ENCODE measurements around the gene ABCG1. TPM values are rescaled to one million over a fixed set of nuclear protein-coding genes. Genes with fewer than 3 reads are reported as not detected.

ABCG1 gene
- total RNA-seq, 1 donor from 2014 or later: 7.3 TPM

DNA sequence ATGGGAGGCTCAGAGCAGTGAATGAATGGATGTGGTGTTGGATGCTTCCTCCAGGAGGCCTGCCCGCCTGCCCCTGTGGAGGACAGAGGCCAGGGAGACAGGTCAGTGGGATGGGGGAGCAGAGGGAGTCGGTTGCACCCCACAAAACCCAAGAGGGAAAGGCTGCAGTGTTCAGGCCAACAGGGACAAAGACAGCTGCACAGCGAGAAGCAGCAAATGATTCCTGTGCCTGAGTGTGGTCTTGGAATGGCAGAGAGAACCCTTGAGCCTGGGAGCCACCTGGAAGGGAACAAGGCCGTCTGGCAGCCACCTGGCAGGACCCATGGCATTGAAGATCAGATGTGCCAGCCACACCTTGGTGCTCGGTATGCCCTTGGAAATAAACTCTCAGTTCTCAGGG, 88.2 kb downstream of the ABCG1 start:
- ATAC-seq (ENCODE audit: poor library complexity): no peak
- intact Hi-C loops (cut with DNase I): no loop called here
- DNase-seq: no peak

DNA sequence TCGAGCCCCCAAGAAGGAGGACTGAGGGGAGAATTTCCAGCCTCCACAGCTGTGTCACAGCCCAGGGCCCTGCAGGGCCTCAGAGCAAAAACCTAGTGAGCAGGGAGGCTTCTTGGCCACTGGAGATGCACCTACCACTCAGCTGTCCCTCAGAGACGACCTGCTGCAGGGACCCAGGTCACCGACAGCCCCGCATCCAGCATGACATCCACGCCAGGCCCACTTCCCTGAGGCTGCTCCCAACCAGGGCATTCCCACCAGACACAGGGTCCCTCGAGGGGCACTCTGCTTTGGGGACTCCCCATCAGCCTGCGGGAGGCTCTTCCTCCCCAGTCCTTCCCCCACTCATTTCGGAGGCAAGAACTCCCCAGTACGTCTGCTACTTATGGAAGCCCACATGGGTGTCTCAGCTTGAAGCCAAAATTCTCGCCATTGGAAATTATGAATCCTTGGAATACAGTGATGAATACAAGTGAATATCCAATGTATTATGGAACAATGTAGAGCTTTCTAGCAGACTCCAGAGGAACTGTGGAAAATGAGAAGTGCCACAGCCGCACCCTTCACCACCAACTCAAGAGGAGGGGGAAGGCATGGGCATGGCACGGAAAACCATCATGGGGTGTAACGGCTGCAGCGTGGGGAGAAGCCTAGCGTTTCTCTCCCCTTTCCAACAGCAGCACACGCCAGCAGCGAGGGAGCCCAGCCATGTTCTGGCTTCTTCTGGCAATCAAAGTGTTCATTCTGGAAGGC, 89.4 kb downstream of the ABCG1 start:
- intact Hi-C loops (cut with DNase I): no loop called here
- DNase-seq (no peak), ATAC-seq (ENCODE audit: poor library complexity) (no peak)

DNA sequence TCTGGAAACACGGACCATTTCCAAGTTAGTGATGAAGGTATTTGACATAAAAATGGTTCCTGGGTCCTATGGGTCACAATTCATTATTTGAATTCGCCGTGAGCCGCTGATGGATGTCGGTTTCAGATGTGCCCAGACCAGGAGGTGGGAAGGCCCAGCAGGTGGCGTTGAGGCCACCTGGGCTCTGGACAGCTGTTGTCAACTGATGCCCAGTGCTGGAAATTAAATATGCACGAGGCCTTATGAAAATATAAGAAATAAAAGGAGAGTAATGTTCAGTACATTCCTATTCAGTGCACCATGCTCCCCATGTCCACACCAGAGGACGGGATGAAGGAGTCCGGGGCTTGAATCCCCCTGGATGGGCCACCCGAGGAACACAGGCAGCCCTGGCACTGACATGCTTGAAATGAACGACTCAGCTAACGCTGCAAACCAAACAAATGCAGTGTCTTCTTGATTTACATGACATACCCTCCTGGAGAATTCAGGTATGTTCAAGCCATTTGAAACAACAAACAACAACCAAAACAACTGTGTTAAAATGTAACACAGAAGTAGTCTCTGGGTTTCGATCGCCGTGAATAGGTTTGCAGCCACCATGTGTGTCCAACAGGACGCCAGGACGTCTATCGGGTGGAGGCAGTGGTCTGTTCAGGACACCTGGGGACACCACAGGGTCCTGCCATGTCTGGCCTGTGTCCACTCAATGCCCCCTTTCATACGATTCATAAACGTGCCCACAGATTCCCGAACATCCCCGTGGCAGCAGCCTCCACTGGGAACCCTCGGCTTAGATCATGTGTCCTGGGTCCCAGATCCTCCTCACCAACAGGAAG, 90.2 kb downstream of the ABCG1 start:
- intact Hi-C loops (cut with DNase I): no loop called here
- ATAC-seq (ENCODE audit: poor library complexity) (no peak), DNase-seq (no peak)

DNA sequence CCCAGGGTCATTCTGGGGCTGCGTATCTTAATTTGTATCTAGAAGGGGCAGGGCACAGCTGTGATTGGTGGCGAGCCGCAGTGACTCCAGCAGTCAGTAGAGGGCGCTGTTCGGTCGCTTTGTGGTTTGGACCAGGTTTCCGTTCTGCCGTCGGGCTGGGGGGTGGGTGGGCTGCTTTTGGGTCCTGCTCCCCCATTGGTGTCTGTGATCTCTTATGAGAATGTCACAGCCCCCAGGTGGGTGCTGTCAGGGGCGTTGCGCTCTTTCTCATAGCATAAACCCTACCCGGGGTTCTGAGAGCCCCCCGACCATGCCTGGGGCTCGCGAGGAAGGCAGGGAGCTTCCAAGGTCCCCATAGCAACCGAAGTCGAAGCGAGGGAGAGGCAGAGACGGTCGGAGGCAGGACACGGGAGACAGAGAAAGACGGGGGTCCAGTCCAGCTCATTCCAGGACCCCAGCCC, 90.8 kb downstream of the ABCG1 start:
- ATAC-seq (ENCODE audit: poor library complexity) (peak; percentile 52), DNase-seq (no peak)
- intact Hi-C loops (cut with DNase I): no loop called here

DNA sequence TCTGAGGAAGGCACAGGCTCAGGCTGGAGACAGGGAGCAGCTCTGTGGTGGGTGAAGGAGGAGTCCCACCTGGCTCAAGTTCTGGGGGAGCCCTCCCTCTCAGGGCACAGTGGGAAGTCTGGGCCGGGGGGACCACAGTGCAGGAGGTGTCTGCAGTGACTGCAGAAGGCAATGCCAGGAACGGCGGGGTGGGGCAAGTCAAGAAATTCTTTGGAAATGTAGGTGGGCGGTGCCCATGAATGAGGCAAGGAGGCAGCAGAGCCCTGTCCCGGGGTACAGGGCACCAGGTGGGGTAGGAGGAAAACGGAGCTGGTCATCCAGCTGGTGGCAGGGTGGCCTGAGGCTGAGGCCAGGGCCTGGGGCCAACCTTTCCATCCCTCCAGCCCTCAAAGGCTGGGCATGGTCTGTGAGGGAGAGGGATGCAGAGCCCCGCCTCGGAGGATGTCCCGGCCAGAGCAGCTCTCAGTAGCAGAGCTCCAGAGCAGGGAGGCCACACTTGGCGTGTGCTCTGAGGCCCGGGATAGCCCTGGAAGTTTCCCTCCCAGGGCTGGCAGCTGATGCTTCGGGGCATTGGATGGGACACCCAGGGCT, 91.6 kb downstream of the ABCG1 start:
- intact Hi-C loops (cut with DNase I): no loop called here
- no peak for ATAC-seq (ENCODE audit: poor library complexity)

DNA sequence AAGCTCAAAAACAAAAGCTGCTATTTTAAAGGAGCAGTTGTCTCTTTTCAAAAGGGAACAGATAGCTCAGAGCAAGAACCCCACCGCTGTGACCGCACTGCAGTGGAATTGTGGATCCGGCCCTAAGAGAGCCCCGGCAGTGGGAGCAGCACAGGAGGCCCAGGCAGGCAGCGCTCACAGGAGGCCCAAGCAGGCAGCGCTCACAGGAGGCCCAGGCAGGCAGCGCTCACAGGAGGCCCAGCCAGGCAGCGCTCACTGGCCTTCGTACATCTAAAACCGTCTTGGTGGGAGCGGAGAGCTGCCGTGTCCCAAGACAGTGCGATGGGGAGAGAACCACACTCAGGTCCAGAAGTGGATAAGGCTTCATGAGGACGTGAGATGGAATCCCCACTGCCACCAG, 92.2 kb downstream of the ABCG1 start:
- ATAC-seq (ENCODE audit: poor library complexity): no peak
- DNase-seq: no peak
- intact Hi-C loops (cut with DNase I): no loop called here

More for the DNA sequence above, 91.6 kb downstream of the ABCG1 start:
- DNase-seq: no peak

DNA sequence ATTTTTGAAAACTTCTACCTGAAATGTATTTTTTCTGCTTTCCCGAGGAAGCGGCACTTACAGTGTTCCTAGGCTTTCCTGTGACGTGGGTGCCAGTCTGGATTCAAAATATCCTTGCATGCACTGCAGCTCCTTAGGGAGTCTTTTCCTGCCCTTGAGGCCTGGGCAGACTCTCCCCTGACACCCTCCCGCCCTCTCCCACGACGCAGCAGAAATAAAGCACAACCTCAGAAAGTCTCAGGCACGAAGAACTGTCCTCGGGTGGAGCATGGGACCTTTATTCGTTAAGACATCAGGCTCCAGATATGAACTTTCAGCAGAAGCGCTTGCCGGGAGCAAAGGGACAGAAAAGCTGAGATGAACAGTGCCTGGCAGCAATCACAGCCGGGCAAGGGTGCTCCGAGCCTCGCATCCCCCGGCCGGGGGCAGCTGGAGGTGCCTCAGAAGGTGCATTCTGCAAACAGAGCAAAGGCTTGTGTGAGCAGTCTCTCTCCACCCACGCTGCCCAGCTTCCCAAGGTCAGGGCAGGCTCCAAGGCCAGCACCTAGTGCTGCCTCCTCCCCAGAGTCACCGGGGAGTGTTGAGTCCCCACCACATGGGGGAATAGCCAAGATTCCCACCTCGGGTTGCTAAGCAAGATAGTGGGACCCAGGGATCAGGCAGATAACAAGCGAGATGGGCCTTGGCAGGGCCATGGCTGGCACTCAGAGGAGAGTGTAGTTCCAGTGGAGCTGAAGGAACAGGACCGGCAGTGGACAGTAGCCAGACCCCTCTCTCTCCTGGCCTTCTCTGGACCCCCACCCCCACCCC, 93.1 kb downstream of the ABCG1 start:
- no peak for ATAC-seq (ENCODE audit: poor library complexity)
- intact Hi-C loops (cut with DNase I): no loop called here
- DNase-seq: no peak

DNA sequence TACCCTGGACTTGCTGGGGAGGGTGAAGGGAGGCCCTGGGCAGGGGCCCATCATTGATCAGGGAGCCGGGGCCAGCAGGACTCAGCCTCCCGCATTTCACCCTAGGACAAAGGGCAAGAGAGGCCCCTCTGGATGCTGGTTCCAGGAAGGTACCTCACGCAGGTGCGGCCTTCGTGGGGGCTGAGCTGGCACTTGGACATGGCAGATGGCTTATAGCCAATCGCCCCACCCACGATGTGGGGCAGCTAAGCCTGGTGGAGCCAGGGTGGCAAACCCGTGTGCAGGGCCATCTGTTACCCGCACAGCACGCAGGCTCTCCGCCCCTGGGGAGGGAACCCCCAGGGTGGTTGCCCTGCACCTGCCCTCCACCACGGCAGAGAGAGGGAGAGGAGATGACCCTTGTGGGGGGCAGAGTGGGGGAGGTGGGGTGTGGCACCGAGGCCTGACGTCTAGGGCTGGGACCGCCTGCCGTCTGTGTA, 93.7 kb downstream of the ABCG1 start:
- no peak for ATAC-seq (ENCODE audit: poor library complexity)
- intact Hi-C loops (cut with DNase I): no loop called here
- no peak for DNase-seq

DNA sequence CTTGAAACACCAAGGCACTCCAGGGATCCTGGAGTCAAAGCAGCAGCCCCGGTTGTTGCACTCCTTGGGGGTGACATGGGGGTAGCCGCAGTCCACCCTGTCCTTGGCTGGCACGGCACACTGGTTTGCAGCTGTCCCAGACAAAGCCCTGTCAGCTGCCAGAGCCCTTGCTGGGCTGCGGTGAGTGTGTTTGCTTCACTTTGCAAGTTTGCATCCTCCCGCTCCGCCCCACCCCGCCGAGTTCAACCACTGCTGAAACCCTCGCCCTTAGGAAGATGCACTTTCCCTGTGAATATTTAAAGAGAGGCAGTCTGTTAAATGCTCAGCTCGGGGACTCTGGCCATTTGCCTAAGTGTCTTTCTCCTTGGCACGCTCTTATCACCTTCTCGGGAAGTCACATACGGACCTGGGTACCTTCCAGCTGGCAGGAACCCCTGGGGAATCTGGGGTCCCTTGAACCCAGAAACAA, 94.6 kb downstream of the ABCG1 start:
- DNase-seq (no peak), ATAC-seq (ENCODE audit: poor library complexity) (no peak)
- intact Hi-C loops (cut with DNase I): no loop called here

DNA sequence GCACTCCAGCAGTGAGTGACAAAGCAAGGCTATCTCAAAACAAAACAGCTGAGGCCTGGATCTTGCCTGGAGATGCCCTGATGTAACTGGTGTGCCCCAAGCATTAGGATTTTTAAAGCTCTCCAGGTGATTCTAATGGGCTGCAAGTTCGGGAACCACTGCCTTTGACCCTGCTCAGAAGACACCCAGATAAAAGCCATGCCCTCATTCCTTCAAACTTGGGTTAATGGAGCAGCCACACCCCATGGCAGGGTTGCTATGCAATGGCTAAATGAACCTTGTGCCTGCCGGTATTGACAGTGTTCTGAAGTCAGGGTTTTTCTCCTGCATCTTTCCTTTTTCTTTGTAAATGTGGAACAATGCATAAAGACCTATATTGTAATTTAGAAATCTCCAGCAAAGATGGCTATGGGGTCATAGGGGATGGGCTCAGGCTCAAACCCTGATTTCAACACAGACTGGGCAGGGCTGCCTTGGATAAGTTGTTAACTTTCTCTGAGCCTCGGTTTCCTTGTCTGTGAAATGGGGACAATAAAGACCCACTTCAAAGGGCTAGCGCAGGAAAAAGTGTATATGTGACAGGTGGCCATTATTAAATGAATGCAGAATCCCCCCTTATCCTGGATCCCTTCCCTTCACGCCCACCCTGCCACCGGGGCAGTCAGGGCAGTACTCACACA, 95.8 kb downstream of the ABCG1 start:
- intact Hi-C loops (cut with DNase I): no loop called here
- no peak for ATAC-seq (ENCODE audit: poor library complexity)
- DNase-seq: no peak

DNA sequence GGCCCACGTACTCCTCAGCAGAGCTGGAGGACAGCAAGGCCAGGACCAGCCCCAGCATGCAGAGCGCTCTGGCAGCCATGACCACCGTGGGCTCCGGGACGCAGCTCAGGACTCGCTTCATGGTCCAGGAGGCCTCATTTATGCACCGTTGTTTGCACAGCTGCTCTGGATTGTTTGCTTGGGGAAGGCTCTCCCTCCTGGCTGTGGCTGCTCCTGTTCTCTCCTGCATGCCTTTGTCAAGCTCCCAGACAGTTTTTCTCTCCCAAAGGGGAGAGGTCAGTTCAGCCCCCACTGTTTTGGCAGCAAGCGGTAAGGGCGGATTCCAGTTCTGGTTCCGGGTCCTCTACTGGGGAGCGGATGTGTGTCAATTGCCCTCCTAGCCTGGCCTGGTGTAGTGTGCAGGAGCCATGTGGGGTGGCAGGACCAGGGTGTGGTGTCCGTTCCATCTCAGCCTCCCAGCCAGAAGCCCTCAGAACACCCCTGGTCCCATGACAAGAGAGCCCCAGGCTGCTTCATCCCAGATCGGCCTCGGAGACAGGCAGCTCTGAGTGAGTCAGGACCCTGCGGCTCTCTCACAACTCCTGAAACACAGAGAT, 96.5 kb downstream of the ABCG1 start, which contains the start of gene TFF3:
TFF3 (minus strand) TSS at position 114 of the 596 bp plus-strand sequence; CDS start at position 79, 35 bp downstream.
- DNase-seq (no peak), ATAC-seq (ENCODE audit: poor library complexity) (no peak)
- intact Hi-C loops (cut with DNase I): no loop called here

DNA sequence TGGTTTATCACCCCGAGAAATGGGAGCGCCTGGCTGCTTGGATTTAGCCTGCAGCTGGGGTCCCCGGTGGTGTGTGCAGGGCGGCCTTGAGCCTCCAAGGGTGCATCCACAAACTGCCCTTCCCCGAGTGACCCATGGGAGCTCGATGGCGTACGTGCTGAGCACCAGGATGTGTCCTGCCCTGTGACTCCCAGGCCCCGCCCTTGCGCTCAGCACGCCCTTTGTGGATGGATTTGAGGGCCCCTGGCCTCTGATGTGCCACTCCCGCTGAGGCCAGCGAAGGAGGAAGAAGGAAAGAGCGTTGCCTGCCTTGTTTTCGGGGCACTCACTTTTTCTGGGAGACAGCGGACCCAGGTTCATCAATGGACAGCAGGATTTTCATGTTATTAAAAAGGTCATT, 98.0 kb downstream of the ABCG1 start:
- intact Hi-C loops (cut with DNase I): no loop called here
- DNase-seq: no peak
- ATAC-seq (ENCODE audit: poor library complexity): no peak

DNA sequence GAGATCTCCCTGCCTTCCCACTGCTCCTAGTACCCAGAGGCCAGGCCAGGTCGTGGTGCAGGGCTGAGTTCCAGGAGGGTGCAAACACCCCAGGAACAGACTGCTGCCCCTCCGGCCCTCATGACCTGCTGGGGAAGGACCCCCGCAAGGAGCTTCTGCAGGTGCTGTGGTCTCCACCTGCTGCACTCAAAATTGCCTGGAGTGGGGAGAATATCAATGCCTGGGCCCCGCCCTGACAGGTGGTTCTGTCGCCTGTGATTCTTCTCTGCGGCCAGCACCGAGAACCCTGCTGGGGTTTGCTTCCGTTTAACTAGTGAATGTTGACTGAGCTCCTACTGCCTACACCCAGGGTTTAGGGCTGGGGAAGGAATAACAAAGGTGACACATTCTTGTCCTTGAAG, 98.4 kb downstream of the ABCG1 start:
- ATAC-seq (ENCODE audit: poor library complexity) (no peak), DNase-seq (no peak)
- intact Hi-C loops (cut with DNase I): no loop called here

DNA sequence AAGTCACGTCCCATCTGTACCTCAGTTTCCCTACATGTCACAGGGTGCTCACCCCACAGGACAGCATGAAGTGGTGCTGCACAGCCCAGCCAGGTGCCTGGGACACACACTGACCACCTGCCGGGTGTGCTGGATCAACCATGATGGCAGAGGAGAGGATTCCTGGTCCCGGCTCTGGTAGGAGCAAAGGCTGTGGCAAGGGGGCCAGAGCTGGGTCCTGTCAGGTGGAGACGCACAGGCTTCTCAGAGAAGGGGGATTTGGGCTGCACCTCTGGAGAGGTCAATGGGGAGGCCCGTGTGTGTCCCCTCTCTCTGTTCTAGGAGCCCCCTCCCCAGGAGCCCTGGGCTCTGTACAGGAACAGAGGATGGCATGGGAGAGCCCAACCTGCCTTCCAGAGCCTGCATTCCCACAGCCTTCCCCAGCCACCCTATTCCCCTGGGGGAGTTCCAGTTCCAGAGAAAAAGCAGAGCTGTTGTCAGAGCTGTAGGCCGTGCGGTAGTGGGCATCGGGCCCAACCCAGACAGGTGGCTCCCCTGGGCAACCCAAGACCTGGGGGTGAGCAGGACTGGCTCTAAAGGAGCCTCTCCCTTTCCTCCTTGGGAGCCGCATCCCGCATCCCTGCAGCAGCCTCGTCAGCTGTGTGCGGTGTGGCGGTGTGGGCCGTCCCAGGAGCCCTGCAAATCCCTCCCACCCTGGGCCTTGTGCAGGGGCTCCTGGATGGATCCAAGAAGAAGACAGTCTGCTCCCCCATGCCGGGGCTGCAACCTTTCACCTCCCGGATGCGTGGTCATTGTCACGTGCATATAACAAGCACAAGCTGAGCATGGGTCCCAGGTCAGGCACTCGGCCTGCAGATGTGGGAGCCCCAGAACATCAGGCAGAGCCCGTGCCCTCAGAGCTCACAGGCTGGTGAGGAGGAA, 99.1 kb downstream of the ABCG1 start:
- ATAC-seq (ENCODE audit: poor library complexity): no peak
- intact Hi-C loops (cut with DNase I): no loop called here
- DNase-seq: no peak

DNA sequence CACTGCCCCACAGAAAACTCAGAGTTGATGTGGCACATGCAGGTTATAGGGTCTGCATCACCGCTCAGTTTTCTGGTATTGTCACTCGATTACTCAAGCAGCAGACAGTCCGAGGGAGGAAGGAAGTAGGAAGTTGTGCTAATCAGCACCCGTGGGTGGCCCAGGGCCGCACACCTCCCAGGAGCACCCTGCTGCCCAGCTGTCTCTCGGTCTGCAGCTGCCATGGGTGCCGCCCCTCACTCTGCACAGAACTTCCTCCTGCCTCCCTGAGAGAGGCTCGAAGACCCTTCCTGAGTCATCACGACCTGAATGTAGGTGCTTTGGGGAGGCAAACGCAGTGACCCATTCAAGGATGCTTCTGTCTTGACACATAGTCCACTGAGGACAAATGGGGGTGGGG, 100.4 kb downstream of the ABCG1 start:
- ATAC-seq (ENCODE audit: poor library complexity) (no peak), DNase-seq (no peak)
- intact Hi-C loops (cut with DNase I): no loop called here

DNA sequence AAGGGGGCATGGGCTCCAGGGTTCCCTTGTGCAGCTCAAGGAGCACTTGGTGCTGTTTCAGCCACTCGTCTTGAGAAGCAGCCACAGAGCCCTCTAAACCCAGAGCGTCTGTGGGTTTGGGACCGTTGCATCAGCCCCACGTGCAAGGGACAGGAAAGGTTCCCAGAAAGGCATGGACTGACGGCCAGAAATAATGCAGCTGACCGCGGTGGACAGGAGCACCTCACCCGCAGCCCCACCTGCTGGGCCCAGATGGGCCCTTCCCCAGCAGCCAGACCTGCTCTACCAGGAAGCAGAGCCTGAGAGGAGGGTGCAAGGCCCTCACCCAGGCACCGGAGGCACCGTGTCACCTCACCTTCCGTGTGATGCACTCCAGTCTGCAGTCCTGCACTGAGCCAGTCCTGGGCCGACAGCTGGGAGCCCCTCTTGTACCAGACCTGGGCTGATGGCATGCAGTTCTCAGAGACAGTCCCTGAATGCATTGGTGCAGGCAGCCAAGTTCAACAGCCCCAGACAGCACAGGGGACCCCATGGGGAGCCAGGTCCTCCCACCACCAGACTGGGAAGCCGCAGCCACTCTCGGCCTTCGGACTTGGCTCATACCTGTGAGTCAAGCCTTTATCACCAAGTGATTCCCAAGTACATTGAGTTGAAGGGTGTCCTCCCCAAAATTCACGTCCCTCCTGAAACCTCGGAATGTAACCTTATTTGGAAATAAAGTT, 101.1 kb downstream of the ABCG1 start:
- no peak for DNase-seq
- intact Hi-C loops (cut with DNase I): no loop called here
- ATAC-seq (ENCODE audit: poor library complexity): no peak

All from Right ventricle myocardium superior (tissue), 1 donor.